Germinal center (tissue), 1 donor: ENCODE measurements around the gene LYZL1.
A peak's percentile ranks its signal among the peaks of the same experiment; 100 is the strongest.
"Not testable (repeated sequence)": the region's sequence is repeated elsewhere in the genome, so short reads cannot be mapped to it uniquely, and the experiment has no call there.

Source experiments
- DNase-seq: peaks from one replicate; pipeline ENCODE4 v3.0.0; 2012; ENCODE audit warnings: mixed read lengths, low spot score

The LYZL1 gene

DNA sequence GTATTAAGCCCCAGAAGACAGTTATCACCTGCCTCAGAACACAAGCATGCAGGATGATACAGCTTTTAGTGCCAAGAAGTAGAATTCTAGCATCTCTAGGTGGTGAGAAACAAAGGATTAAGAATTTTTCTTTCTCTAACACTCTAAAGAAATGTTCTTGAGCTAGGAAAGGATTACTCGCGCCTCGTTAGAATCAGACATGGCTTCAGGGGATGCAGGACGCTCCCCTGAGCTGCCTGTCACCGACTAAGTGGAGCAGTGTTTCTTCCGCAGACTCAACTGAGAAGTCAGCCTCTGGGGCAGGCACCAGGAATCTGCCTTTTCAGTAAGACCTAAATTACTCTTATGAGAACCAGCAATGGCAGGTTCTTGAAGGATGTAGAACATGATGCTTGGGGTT, at the start of gene LYZL1:
Gene LYZL1 (plus strand): TSS at position 165 of the 400 bp plus-strand sequence. CDS start 2,798 bp downstream, outside the sequence.
- not testable (repeated sequence) for DNase-seq

DNA sequence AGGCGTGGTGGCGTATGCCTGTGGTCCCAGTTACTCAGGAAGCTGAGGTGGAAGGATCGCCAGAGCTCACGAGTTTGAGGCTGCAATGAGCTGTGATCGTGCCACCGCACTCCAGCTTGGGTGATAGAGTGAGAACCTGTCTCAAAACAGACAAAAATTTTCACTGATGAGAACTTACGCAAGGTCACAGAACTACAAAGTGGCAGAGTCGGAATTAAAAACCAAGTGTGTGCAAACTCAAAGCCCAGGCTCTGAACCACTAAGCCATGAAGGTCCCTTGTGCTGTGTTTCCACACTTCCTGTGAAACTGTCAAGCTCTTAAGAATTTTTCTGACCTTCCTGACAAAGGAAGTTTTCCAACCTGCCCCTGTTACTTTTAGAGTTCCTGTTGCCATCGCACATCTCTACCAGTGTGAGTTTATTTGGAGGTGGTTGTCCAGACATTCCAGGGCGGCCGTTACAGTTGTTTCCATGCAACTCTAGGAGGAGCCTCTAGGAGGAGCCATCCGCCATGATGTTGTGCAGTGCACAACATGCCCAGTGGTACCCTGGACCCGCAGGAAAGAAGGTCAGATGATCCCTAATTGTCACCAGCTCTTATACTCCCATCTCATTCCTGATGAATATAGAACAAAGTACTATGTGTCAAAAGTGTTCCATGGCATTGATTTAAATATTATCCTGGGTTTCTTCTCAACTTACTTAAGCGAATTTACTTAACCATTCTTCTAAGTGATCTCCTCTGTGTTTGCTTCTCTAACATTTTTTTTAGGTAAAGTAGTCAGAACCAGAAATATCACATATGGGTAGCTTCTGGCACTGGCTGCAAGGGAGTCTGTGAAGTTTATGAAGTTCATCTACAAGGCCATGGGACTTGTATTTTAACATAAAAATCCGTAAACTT, 49.0 kb upstream of the LYZL1 start:
- DNase-seq: peak; percentile 9

DNA sequence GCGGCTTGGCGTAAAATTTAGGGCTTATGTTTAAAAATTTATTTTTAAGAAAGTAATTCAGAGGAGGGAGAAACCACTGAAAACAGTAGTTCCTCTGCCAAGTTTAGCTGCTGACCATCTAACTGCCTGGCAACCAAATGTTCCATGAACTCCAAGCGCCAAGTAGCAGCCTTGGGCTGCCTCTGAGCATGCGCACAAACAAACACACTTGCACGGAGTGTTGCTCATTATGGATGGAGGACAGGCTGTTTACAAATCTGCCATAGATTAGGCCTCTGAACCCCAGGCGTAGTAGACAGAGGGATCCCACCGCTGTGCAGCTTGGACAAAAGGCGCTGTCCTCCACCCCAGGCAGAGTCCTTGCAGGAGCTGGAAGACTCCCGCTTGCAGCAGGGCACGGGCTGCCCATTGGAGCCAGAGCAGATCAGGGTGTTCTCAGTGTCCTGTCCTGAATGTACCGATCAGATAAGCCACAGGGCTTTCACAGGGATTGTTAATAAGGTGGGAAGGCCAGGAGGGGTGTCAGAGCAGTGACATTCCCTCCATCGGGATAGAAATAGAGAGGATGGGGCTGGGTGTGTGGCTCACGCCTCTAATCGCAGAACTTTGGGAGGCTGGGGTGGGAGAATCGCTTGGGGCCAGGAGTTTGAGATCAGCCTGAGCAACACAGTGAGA, 47.7 kb upstream of the LYZL1 start:
- no peak for DNase-seq

DNA sequence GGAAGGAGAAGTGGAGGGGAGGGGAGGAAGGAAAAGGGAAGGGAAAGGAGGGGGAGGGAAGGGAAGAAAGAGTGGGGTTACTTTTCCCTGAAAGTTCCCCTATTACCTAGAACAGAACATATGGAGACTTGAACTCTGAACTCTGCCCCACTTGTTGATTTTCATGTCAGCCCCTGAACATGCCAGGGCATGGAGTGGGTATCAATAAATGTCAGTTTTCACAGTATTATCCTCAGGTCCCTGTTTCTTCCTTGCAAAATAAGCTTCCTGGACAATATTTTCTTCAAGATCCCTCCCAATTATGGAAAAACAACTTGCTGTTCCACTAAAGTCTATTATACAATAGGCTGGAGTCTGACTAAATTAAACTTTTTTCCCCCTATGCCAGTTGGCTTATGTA, 46.9 kb upstream of the LYZL1 start:
- no peak for DNase-seq

DNA sequence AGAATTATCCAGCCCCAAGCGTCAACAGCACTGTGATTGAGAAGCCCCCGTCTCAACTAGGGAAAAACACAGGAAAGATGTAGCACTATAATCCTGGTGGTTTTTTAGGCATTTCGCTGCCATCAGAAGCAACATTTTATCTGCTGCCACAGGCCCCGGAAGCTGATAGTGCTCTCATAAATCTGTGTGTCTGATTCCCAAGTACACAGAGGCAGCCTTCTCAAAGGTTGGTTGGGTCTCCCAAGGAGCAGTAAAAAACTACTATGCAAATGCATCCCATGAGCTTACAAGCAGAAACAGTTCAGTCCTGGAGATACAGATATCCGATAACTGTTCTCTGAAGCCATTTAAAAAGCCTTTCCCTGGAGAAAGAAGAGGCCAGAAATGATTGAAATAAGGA, 45.8 kb upstream of the LYZL1 start:
- no peak for DNase-seq

DNA sequence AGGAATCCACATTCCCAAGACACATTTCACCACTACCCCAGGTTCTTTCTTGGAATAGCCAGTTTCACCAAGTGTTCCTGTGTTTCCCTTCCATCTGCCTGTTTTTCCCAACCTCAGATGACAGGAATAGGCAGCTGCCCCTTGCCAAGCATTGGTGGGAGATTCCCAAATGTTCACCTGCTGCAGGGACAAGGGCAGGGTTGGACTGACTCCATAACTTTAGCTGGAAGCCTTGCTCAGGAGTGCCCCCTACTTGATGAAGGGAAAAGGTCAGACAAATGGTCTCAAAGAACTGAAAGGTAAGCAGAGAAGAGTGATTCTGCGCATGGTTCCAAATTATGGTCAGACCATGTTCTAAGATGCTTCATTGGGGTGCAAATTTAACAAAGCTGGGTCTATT, 45.1 kb upstream of the LYZL1 start:
- DNase-seq: no peak

DNA sequence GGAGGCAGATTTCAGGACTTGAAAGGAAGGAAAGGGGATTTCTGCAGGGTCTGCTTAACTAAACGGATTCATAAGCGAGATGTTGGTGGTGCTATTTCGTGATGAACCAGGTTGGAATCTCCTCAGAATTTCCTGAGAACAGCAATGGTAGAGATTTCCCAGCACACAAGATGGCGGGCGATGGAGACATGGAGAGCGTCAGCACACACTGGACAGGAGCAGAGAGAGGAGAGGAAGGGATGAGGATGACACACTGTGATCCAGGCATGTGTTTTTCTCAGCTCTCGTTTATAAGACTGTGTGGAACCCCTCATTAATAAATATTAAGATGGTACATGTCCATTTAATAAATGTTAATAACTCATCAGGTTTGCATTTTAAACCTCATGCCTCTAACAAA, 43.9 kb upstream of the LYZL1 start:
- DNase-seq: no peak

DNA sequence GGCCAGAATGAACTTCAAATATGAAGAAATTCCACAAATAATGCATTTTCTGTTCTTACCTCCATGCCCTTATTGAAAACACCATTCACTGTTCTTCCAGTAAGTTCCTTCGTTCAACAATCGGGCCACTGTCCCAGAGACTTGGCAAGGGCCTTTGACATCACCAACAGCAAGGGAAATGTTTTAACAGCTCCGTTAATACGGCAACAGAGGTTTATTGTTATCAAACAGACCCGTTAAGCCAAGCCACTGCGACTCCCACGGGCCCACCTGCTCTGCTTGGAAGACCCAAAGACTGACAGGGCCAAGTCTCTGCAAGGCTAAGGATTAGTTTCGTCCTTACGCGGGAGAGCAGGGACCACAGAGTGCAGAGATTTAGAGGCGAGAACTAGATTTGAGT, 43.4 kb upstream of the LYZL1 start:
- DNase-seq: no peak

DNA sequence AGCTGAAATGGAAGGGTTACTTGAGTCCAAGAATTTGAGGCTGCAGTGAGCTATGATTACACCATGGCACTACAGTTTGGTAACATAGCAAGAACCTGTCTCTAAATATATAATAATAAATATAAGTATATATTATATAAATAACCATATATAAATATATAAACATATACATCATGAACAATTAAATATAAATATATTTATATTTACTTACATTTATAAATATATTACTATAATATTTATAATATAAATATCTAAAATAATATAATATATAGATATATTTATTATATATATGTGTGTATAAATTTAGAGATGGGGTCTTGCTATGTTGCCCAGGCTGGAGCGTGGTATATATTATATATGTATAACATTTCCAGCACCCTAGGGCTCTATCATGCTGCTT, 42.4 kb upstream of the LYZL1 start:
- no peak for DNase-seq

DNA sequence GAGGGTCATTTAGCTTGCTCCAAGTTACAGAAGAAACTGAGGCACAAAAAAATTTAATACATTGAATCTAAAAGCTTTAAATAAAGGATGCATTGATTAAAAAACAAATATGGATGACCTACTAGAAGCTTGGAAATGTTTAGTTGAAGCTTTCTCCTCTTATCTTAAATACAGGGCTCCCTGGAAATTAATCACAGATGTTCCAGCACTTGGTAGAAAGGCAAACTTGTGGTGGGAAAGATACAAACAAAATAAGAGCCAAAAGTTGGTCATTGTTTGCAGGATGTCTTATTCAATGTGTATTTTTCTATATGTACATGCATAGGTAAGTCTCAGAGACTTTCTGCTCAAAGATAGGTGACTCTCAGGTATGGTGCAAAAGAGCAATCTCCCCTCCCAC, 40.7 kb upstream of the LYZL1 start:
- DNase-seq: no peak

DNA sequence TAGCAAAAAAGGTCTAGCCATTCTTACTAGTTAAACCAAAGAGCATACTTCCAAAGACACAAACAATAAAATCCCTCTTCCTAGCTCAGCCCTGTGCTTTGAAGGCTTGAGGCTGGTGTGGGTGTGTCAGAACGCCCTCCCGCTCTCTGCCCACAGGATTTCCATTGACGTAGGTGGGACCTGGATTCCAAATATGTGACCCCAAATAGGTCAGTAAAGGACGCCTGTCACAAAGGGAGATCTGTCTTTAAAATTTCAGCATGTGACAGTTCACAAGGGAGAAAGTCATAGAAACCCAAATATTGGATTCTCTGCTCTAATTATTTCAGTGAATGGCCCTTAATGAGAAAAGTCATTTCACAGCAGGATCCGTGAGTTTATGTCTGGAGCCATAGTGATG, 39.9 kb upstream of the LYZL1 start:
- no peak for DNase-seq

DNA sequence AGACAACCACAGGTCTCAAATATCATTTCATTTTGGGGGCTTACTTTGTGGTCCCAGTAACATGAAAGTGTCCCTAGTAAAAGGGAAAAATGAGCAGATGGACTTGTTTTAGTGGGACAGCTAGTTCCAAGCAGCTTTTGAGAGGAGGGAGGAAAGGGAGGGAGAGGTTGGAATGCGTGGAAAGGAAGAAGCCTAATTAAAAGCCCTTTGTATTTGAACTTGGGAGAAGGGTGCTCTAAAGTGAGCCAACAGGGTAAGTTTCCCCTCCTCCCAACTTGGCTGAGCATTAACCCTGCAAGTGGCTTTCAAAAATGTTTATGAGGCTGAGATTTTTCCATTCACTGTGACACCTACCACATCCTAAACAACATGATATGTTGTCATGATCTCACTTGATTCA, 38.8 kb upstream of the LYZL1 start:
- no peak for DNase-seq

DNA sequence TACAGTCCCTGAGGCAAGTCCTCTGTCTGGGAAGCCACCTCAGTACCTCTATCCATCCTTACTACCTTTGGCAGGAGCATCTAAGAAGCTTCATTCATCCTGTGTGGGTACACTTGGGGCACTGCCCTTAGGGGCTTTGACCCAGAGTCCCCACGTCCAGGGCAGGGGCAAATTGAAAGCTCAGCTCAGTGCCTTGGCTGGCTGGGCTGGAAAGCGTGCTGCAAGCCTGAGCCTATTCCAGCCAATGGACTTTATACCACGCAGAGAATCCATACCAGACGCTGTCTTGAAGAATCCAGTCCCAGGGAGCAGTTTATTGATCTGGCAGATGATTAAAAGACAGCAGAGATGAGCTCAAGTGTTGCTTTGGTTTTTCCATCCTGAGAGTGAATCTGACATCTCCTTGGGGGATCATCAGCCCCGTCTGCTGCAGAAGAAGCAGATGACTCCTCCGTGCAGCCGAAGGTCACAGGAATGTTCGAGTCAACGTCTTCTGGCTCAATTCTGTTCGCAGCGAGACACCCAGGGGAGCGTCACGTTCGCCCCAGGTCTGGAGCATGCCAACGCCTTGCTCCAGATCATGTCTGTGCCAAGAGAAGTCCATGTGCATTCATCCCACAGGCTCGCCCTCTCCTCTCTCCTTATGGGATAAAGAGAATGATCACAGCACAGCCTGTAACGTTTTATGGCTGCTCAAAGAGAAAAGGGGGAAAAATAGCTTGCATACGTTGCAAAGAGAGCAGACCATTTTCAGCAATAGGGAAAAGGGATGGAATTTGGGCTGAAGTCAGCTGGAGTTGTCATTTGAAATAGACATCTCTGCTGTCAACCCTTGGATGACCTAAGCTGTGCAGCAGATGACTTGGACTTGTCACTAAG, 35.8 kb upstream of the LYZL1 start:
- no peak for DNase-seq

DNA sequence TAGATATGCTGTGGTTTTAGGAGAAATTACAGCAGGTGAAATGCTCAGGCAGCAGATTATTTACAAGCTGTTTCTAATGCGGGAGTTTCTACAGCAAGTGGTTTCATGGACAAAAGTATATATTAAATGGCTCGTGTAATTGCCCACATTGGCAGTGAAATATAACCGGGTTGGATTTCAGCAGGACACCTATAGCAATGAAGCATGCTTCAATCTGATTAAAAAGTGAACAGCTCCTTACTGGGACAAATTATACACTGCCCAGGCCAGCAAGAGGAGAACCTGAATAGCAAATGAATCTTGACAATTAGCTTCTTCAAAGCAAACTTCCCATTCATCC, 35.2 kb upstream of the LYZL1 start:
- DNase-seq: no peak

DNA sequence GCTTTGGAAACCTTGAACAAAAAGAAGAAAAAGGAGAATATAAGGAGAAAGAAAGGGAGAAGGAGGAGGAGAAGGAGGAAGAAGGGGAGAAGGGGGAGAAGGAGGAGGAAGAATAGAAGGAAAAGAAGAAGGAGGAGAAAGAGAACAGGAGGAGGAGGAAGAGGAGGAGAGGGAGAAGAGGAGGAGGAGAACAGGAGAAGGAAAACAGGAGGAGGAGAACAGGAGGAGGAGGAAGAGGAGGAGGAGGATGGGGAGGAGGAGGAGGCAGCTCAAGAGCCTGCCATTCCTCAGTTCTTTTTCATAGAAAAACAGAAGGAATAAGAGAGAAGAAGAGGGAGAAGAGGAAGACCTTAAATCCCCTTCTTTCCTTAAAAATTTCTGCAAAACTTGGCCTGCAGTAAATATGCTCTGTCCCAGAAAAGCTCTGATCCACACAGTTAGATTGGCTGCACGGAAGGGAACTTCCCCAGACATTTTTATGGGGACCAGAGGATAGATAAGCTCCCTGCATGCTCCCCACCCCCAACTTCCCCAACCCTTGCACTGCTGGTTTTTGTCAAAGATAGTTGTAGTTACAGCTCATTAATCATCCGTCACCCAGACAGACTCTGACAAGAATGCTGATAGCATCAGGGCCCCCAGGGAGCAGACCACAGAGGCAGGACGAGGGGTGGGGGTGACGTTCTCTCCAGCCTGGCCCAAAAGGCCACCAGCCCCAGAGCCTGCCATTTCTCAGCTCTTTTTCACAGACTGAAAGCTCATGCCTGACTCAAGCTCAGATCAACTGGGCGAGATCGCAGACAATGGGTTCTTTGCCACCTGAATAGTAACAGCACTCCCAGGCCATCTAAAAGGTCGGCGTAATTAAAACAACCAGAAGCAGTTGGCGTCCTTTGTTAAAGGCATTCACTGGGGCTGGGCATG, 34.5 kb upstream of the LYZL1 start:
- DNase-seq: peak; percentile 36

DNA sequence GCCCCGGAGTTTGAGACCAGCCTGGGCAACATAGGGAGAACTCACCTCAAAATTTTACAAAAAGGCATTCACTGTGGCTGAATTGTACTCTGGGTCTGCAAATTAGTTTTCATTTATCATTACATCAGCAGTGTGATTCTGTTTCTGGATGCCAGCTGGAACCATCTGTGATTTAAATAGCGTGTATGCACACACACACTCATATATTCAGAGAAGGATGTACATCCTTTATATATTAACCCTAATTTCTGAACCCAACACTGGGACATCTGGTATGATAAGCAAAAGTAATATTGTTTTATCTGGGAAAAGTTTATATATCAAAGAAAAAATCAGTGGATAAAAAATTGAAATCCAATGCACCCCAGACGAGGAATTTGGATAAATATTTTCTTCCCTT, 33.8 kb upstream of the LYZL1 start:
- DNase-seq: no peak

DNA sequence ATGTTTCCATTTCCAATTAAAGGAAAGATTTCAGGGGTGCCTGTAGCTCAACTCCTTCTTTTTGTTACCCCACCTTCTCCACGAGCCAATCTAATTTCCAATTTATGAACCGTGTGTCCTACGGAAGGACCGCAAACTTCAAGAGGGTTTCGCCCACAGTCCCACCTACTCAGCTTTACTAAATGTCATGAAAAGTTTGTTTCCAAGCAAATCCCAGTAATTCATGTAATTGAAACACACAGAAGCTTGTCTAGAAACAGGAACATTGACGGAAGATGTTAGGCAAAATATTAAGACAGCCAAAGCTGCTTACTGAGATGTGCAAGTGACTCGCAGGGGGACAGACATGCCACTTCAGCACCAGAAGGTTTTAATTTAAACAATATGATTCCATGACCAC, 32.9 kb upstream of the LYZL1 start:
- no peak for DNase-seq

DNA sequence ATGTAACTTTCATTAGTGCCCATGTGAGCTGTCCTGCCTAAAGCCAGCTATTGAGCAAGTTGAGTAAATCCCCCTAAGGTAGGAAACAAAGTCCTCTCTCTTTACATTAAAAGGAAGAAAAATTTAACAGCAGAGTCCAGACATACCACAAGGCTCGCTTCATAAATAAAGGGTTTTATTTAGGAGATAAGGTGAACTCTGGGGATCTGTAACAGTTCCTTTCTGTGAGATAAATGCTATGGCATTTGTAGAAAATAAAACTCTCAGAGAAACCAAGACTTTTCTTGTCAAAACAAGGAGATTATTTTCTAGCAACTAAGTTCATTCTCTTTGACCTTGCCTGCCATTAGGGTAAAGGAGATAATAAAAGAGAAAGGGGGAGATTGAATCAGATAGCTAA, 32.3 kb upstream of the LYZL1 start:
- no peak for DNase-seq

DNA sequence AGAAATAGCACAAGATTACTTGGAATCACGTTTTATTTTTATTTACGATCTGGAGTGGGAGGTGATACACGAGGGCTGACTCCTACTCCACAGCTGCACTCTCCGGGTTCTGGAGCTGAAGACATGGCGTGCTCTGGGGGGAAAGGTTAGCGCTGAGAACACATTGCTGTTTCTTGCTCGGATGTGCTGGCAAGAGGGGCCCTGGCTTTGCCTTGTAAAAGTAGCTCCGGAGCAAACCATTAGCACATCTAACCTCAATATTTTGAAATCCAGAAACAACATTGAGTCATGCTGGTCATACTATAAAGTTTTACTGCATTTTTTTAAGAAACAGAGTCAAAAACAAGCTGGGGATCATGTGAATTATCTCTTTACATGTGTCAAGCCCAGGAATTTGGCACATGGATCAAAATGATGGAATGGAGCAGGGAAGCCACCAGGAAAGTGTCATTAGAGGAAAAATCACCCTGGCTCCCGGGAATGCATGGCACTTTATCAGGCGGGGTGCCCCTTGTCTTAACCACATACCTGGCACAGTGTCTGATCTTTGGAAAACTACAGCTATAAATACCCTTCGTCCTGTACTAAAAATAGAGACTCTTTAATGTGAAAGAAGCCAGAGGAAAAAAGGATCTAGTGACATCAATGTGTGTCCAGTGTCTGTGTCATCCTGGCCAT, 31.6 kb upstream of the LYZL1 start:
- DNase-seq: no peak

DNA sequence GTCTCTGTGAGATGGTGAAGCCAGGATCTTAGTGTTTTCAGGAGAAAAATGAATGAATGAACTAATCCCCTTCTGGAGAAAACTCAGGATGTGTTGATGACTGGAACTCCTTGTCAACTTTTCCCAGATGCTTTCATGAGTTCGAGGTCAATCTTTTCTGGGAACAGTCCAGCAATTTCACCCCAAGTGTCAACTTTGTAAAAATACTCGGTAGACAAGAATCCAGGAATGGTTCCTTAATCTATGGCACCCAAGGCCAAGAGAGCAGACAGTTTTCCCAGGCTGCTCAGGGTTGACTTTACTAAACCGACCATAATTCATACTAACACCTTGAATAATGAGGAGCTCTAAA, 31.1 kb upstream of the LYZL1 start:
- no peak for DNase-seq

DNA sequence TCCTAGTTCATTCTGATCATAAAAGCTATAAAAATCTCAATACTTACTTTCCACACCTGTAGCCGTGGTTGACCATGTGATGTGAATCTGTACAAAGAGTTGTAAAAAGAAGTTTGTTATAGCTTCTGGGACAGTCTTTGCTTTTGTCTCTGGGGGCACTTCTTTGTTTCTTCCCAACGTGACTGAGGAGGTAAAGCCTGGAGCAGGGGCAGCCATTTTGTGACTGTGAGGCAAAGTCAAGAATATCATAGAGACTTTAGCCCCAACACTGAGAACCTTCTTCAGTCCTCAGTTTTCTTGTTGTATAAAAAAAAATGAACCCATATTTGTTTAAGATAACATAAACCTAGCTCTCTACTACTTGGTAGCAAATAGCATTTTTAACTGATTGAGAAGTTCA, 29.4 kb upstream of the LYZL1 start:
- no peak for DNase-seq
